HUDEP-2 (cell line): Measurements from ENCODE around the gene TMEM108.
A peak's percentile ranks its signal among the peaks of the same experiment; 100 is the strongest.

ENCODE experiments used
- DNase-seq, 76 experiments: peaks; one replicate each; lab custom pipeline; 2025; ENCODE audit not compliant: unreplicated experiment in 76 of 76; lab: John Stamatoyannopoulos, UW

Gene TMEM108

DNA sequence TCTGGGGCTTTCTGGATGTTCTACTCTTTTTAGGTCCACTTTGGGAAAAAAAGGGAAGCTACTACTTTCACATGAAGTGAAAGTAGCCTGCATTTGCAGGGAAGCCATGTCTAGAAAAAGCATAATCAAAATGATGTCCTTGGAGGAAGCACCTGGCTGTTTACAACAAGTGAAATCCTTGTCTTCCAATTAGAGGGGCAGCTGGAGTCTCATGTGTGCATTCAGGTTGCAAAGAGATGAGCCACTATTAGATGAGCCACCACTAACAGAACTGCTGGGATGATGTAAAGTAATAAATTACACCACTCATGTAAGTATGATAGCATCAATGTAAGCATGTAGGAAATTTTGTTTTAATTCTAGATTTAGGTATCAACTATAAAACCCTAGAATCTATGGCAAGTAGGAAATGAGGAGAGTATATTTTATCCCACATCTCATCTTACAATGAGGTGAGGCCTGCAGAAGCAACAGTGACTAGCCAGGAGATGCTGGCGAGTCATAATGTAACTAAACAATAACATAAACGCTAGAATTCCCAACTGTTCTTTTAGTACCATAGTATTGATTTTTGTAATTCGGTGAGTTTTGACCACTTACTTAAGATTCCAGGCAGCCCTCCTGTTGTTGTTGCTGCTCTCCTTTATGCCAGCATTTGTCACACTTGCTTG is 75.9 kb downstream of the TMEM108 start:
- no peak for DNase-seq

GRCh38 chr3:133115176-133115575 is 77.0 kb downstream of the TMEM108 start:
- no peak for DNase-seq

GRCh38 chr3:133117342-133117741 is 79.2 kb downstream of the TMEM108 start:
- DNase-seq = no peak

DNA sequence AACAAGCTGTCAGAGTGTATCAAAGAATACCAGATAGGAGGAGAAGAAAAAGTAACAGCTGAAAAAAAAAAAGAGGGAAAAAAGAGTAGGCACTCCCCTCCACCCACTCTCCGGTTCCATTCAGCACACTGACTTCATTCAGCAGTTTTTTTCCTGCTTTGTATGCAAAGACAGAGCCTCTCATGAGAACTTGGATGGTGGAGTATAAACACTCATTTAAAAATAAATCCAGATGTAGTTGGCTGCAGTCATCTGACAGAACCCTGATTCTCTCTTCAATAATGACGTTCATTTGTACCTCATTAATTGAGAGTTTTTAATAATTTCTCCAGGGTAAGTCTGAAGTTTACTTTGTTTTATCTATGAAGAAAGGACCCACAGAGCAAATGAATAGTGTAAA is 81.0 kb downstream of the TMEM108 start:
- DNase-seq = no peak

DNA sequence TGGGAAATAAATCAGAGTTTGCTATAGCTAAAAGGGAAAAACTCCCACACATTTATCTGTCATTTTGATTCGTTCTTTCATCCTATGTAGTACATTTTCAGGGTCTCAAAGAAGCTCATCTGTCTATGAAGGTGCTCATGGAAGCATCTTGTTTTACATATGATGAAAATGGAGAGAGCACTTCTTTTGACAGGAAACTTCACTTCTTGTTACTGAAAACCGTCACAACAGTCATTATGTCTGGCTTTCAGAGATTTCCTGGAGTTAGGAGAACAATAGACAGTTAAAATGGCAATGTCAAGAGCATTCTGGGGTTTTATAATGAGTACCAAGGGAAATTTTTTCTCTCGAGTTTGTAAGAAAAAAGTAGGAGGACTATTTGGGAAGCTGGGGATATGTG is 83.3 kb downstream of the TMEM108 start:
- DNase-seq = no peak

- no peak for DNase-seq
Observed at GRCh38 chr3:133123636-133124035, 85.4 kb downstream of the TMEM108 start.

DNA sequence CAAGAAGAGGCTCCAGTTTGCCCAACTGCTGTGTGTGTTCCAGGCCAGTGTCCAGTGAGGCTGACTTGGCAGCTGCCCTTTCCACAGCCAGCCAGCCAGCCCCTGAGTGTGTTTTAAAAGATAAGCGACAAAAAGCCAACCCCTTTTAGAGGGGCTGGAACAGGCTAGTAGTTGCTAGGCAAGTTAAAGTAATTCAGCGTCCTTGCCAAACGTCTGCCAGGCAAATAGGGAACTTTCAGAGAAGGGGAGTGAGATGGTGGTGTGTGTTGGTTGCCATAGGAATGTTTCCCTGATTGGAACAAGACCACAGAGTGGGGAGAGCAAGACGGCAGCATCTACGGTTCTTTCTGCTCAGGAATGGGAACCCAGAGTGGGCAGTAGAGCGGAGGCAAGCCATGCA is 86.3 kb downstream of the TMEM108 start:
- DNase-seq = peak in 62 of 76 experiments; percentile 1 to 92 (median 45)

- DNase-seq = no peak
Observed at GRCh38 chr3:133125171-133125570, 87.0 kb downstream of the TMEM108 start.

- DNase-seq = no peak
Observed at GRCh38 chr3:133125802-133126201, 87.6 kb downstream of the TMEM108 start.

- peak in 7 of 76 experiments; percentile 1 to 15 (median 3) for DNase-seq
Observed at GRCh38 chr3:133127381-133127780, 89.2 kb downstream of the TMEM108 start.

- no peak for DNase-seq
Observed at GRCh38 chr3:133130168-133130567, 92.0 kb downstream of the TMEM108 start.

DNA sequence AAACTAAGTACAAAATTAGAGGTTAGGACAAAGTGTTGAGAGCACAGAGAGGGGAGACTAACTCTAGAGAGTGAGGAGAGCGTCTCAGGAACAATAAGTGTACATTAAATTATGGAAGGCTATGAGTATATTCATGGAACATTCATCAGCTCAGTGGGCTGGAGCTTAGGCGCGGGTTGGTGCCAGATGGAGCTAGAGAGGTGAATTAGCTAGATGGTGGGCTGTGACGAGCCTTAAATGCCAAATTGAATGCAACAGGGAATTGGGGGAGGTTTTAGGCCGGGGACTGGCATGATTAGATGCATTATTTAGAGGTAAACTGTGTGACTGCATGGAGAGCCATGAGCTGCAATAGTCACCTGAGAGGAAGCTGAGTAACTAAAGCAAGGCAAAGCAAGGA is 97.1 kb downstream of the TMEM108 start:
- no peak for DNase-seq

- no peak for DNase-seq
Observed at GRCh38 chr3:133136114-133137041, 98.2 kb downstream of the TMEM108 start.

DNA sequence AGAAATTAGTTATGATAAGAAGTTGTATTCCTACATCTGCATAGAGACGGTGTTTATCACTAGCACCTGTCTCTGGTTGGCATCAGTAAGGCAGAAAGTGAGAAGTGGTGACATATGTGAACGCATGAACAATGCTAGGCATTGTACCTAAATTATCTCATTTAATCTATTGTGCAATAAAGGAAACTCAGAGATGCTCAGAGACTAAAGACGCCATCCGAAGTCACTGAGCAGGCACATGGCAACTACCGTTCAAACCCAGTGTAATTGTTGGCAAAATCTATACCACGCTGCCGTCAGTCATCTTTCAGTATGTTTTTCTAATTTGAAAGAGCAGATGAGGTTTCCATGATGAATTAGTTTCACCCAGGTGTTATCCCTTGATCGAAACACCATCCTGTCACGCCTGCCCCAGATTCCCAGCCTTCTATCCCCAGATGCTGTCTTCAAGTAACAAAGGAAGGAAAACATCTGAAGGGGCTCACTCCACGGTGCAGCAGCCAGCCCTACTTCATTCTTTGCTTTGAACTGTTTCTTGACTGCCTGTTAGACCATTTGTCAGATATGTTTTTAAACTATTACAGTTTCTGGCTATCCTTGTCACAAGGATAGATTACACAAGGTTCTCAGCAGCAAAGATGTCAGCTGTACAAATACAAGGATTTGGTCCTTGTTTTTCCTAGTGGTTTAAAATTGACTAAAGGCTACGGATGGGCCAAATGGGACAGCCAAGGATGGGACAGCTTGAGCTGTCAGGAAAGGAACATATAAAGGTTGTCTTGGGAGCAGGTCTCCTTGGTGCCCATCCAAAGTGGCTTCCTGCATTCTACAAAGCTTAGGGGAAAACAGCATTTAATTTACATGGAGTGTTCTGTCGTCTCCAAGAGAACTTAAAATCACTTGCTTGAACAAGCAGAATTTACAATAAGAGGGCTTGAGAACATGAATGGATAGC is 99.1 kb downstream of the TMEM108 start:
- no peak for DNase-seq

DNA sequence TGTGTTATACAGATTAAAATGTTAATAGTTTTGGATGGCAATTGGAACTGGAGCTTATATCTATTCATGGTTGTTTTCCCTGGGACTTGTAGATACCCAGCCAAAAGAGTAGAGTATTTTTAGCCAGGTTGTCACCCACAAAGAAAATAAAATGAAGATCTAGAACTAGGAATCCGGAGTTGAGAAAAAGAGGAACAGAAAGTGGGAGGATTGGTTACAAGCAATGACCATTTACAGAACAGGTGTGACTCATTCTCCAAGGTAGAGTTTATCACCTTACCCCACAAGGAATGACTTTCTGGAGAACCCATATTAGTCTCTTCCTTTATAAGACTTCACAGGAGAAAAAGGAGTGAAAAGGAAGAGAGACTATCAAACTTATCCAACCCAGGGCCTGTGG is 99.8 kb downstream of the TMEM108 start:
- DNase-seq = no peak

- no peak for DNase-seq
Observed at GRCh38 chr3:133152056-133152455, 113.9 kb downstream of the TMEM108 start.

GRCh38 chr3:133152681-133153220 is 114.6 kb downstream of the TMEM108 start:
- DNase-seq = no peak

- no peak for DNase-seq
Observed at GRCh38 chr3:133153382-133153781, 115.2 kb downstream of the TMEM108 start.

DNA sequence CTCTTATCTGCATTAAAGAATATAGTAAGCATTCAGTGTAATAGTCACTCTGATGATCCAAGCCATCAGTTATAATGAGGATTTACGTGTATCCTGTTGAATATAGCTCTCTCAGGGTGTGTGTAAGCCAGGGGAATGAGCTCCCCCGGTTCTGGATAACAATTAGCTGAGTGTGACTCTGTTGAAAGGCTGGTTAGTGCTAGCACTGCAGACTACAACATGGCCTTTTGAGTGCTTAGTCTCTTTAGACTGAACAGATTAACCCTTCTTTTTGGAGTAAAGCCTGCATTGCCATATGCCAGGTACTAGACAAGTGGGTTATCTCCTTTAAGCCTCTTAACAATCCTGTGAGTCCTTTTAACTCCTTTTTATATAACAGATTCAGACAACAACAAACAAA is 119.5 kb downstream of the TMEM108 start:
- no peak for DNase-seq

DNA sequence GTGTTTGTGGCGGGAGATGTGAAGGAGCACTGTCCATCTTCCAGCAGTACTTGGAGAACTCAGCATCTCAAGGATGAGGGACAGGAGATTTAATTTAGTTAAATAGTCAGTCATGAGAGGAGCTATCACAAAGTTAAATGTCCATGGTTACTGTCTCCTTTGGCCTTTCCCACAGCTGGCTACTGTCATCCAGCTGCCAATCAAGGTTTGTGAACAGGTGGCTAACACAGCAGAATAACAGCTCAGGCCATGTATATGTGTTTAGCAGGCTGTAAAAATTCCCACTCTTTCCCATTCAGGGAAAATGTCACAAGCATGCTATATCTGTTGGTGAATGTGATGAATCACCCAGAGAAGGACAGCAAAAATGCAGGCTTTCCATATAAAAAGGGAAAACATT is 120.5 kb downstream of the TMEM108 start:
- no peak for DNase-seq
